PC-3 (cell line): ENCODE data around the gene CROCC2.

Experiments used
- CTCF ChIP-seq: fragments of 300-600 bp; sonication (generic); conservative IDR thresholded peaks from 2 replicates; pipeline ENCODE4 v1.5.1; 2017; ENCODE audit warnings: antibody characterized with exemption, low read depth, mild to moderate bottlenecking, low read length
- EZH2 ChIP-seq: fragments of 300-600 bp; sonication (generic); IDR thresholded peaks from one replicate; pipeline ENCODE4 v1.6.1; 2017; ENCODE audit warnings: antibody characterized with exemption, mild to moderate bottlenecking, low read length; ENCODE audit not compliant: unreplicated experiment

DNA sequence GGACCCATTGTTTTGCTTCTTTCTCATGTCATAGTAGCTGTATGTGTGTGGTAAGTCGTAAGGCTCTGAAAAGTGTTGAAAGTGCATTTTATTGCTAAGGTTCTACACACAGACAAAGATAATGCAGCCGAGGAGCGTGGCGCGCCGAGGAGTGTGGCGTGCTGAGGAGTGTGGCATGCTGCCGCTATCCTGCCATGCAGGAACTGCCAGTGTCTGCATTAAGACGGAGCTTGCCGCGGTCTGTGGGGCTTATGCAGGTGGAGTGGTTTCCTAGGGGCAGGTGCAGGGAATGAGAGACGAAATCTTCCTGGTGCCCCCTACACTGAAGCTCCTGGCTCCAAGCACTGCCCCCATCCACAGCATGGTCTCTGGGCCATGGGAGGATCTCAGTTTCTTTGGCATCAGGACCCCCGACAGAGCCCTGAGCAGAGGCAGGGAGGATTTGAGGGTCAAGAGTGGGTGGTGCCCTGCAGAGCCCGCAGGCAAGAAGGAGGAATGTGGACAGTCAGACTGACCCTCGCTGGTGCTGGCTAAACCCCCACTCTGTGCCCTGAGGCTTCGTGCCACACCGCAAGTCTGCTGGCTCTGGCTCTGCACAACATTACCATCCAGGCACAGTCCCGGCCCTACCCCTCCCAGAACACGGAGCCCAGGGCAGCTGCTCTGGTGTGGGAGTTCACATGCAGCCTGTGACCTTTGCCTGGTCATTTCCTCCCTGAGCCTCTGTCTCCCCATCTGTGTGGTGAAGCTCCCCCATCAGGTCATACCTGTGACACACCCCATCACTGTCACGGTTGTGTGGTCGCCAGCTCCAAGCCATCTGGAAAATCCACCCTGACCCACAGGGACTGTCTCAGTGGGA is 95.5 kb downstream of the CROCC2 start:
- no peak for TF ChIP-seq CTCF
- TF ChIP-seq EZH2 = no peak
